T-cell (primary cell): ENCODE measurements around the gene CD34. TPM values are rescaled to one million over a fixed set of nuclear protein-coding genes. Genes with fewer than 3 reads are reported as not detected.

Source experiments
- ATAC-seq, 4 experiments: fragments of 200-7000 bp in 3 of 4; fragments of 150-1000 bp in 1 of 4; cut with Tn5 transposase; replicated peaks in 1 of 4; 1 replicate in 3 of 4; 2 replicates in 1 of 4; pipeline ENCODE4 v1.10.0; 2021; ENCODE audit warnings: moderate library complexity in 3 of 4, mild to moderate bottlenecking in 2 of 4, moderate number of reproducible peaks in 1 of 4
- CTCF ChIA-PET, 2 donors: fragments of 300-600 bp; sonication (Branson Sonifier 250); formaldehyde crosslinking; loops; one replicate each; lab custom pipeline; 2022; ENCODE audit warnings: antibody characterized with exemption in 2 of 2; lab: Charles Lee
- POLR2A ChIA-PET, 2 donors: fragments of 300-600 bp; sonication (Branson Sonifier 250); formaldehyde crosslinking; loops; one replicate each; lab custom pipeline; 2022; ENCODE audit warnings: antibody characterized with exemption in 2 of 2; lab: Charles Lee
- DNase-seq, 35 experiments: peaks; one replicate each; pipeline versions ENCODE4 v3.0.0 to v3.0.0-alpha.2; 2013 to 2023
- H3K27ac ChIP-seq: one replicate; pipeline ENCODE4 v1.5.1; 2013; ENCODE audit warnings: low read length
- H3K27me3 ChIP-seq, 2 experiments: replicated peaks in 1 of 2; 1 replicate in 1 of 2; 2 replicates in 1 of 2; pipeline versions ENCODE4 v1.6.1 to v1.7.0; 2013; ENCODE audit warnings: low read length in 1 of 2, mixed read lengths in 1 of 2; ENCODE audit not compliant: control insufficient read depth in 2 of 2, insufficient read depth in 2 of 2; ENCODE audit errors: extremely low read depth in 1 of 2
- H3K36me3 ChIP-seq, 2 donors: 1 replicate in 1 of 2; 2 replicates in 1 of 2; pipeline versions ENCODE4 v1.6.1 to v1.7.0; 2013; ENCODE audit warnings: low read length in 1 of 2; ENCODE audit not compliant: control insufficient read depth in 2 of 2, insufficient read depth in 1 of 2; ENCODE audit errors: extremely low read depth in 1 of 2
- H3K4me1 ChIP-seq, 2 experiments: 1 replicate in 1 of 2; 2 replicates in 1 of 2; pipeline versions ENCODE4 v1.6.1 to v1.7.0; 2013; ENCODE audit warnings: low read length in 2 of 2, mixed read lengths in 1 of 2; ENCODE audit not compliant: insufficient read depth in 2 of 2, control insufficient read depth in 1 of 2; ENCODE audit errors: extremely low read depth in 1 of 2
- H3K4me3 ChIP-seq, 2 donors: 1 replicate in 1 of 2; 2 replicates in 1 of 2; pipeline versions ENCODE4 v1.5.1 to v1.7.0; 2013; ENCODE audit warnings: mild to moderate bottlenecking in 2 of 2, low read length in 1 of 2, moderate library complexity in 1 of 2; ENCODE audit not compliant: control insufficient read depth in 1 of 2; ENCODE audit errors: extremely low read depth in 1 of 2
- H3K9me3 ChIP-seq: 2 replicates; pipeline ENCODE4 v1.7.0; 2013
- H3K27ac Mint-ChIP-seq, 2 donors: one replicate each; pipeline ENCODE4 v1.8.0; 2020 to 2021; ENCODE audit warnings: mild to moderate bottlenecking in 2 of 2, mixed read lengths in 2 of 2
- H3K27me3 Mint-ChIP-seq, 2 donors: one replicate each; pipeline ENCODE4 v1.8.0; 2021 to 2022; ENCODE audit warnings: mixed read lengths in 2 of 2
- H3K36me3 Mint-ChIP-seq: one replicate; pipeline ENCODE4 v1.8.0; 2021; ENCODE audit warnings: mixed read lengths
- H3K4me1 Mint-ChIP-seq, 3 donors: one replicate each; pipeline ENCODE4 v1.8.0; 2020 to 2022; ENCODE audit warnings: mixed read lengths in 3 of 3, mild to moderate bottlenecking in 1 of 3
- H3K4me3 Mint-ChIP-seq, 3 donors: one replicate each; pipeline ENCODE4 v1.8.0; 2020 to 2022; ENCODE audit warnings: mild to moderate bottlenecking in 3 of 3, mixed read lengths in 3 of 3, moderate library complexity in 3 of 3
- H3K9me3 Mint-ChIP-seq, 3 donors: one replicate each; pipeline ENCODE4 v1.8.0; 2020 to 2022; ENCODE audit warnings: mixed read lengths in 3 of 3
- WGBS: methylation state at CpG from one replicate; pipeline ENCODE4 v1.1.5; 2013; ENCODE audit warnings: missing lambda C conversion rate; ENCODE audit not compliant: insufficient coverage; 5-methylcytosine and 5-hydroxymethylcytosine counted together
- total RNA-seq, 35 experiments: library from RNA in 6 of 35; stranded (reverse) in 6 of 35; fragments of 120-200 nt in 1 of 35; gene quantifications; one replicate each; pipeline versions ENCODE4 v1.2.1 to v1.2.4 and lab custom pipeline; 2013 to 2026

CD34 gene
- total RNA-seq, 5 donors from 2014 or later (not counting 1 experiment from before 2014, with no cell fraction given), result 0.57 to 1.6 (median 0.83) TPM

DNA sequence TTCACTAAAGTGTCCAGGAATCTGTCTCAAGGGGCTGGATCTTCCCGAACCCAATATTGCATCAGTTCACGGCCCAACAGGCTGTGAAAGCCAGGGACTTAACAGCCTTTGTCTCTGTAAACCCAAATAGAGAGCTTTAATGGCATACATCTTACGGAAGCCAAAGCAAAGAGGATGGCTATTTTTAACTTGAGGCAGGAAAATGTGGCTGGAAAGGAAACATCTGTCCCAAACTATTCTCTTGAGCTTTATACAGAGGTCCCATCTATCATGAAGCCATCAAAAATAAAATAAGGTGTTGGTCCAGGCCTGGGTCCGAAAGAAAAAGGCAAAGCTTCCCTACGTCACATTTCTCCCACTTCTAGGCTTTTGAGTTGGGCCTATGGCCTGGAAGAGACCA lies 7.7 kb upstream of the CD34 start:
- POLR2A ChIA-PET, result no interaction called here
- no peaks in the 10 kb centered on the region for H3K9me3 Mint-ChIP-seq
- H3K4me1 Mint-ChIP-seq, result no peaks in the 10 kb centered on the region
- H3K36me3 ChIP-seq, result no peaks in the 10 kb centered on the region
- H3K4me1 ChIP-seq, result no peaks in the 10 kb centered on the region
- WGBS, result 57% methylated on average over 2 of the region's 5 CpGs
- no peak overlapping the region for H3K4me3 Mint-ChIP-seq
- ATAC-seq, result no peak
- H3K27me3 ChIP-seq, result peaks cover 0 to 13% of the 10 kb centered on the region in 2 experiments
- no peaks in the 10 kb centered on the region for H3K9me3 ChIP-seq
- H3K4me3 ChIP-seq, result no peak overlapping the region
- no peak for DNase-seq
- H3K36me3 Mint-ChIP-seq, result no peaks in the 10 kb centered on the region
- H3K27me3 Mint-ChIP-seq, result peaks cover 30 to 39% of the 10 kb centered on the region in 2 donors
- no peak overlapping the region for H3K27ac ChIP-seq
- CTCF ChIA-PET, result no interaction called here
- H3K27ac Mint-ChIP-seq, result no peak overlapping the region

GRCh38 chr1:207918011-207918410 lies 7.1 kb upstream of the CD34 start:
- CTCF ChIA-PET, result no interaction called here
- Histone ChIP-seq H3K4me3 (no peak overlapping the region), H3K36me3 (no peaks in the 10 kb centered on the region), H3K27ac (no peak overlapping the region), H3K9me3 (no peaks in the 10 kb centered on the region), H3K4me1 (no peaks in the 10 kb centered on the region), H3K27me3 (peaks cover 0 to 9% of the 10 kb centered on the region in 2 experiments)
- Mint-ChIP-seq H3K27ac (no peak overlapping the region), H3K9me3 (no peaks in the 10 kb centered on the region), H3K36me3 (no peaks in the 10 kb centered on the region), H3K4me3 (no peak overlapping the region), H3K4me1 (no peaks in the 10 kb centered on the region), H3K27me3 (peaks cover 30 to 38% of the 10 kb centered on the region in 2 donors)
- POLR2A ChIA-PET, result no interaction called here
- DNase-seq, result no peak
- WGBS, result no CpG with 5 or more reads among the region's 5 CpGs
- no peak for ATAC-seq

- DNase-seq (no peak), ATAC-seq (no peak)
- H3K9me3 ChIP-seq, result no peaks in the 10 kb centered on the region
- CTCF ChIA-PET, result no interaction called here
- H3K4me3 ChIP-seq, result no peak overlapping the region
- H3K4me1 ChIP-seq, result no peaks in the 10 kb centered on the region
- no peaks in the 10 kb centered on the region for H3K36me3 ChIP-seq
- POLR2A ChIA-PET, result no interaction called here
- peaks cover 0 to 5% of the 10 kb centered on the region in 2 experiments for H3K27me3 ChIP-seq
- Mint-ChIP-seq H3K36me3 (no peaks in the 10 kb centered on the region), H3K9me3 (no peaks in the 10 kb centered on the region), H3K4me3 (no peak overlapping the region), H3K27me3 (peaks cover 33 to 43% of the 10 kb centered on the region in 2 donors), H3K27ac (no peak overlapping the region), H3K4me1 (no peaks in the 10 kb centered on the region)
- WGBS, result no CpG with 5 or more reads among the region's 4 CpGs
- H3K27ac ChIP-seq, result no peak overlapping the region
Measured at GRCh38 chr1:207917080-207917479, 6.2 kb upstream of the CD34 start.

GRCh38 chr1:207913951-207914350 lies 3.0 kb upstream of the CD34 start:
- peaks cover 3% of the 10 kb centered on the region for H3K36me3 Mint-ChIP-seq
- POLR2A ChIA-PET, result no interaction called here
- no peak for ATAC-seq
- CTCF ChIA-PET, result no interaction called here
- no peak for DNase-seq
- no peak overlapping the region for H3K4me3 ChIP-seq
- H3K27me3 Mint-ChIP-seq, result peaks cover 48 to 64% of the 10 kb centered on the region in 2 donors
- no CpG with 5 or more reads among the region's 1 CpG for WGBS
- H3K27me3 ChIP-seq, result peaks cover 0 to 33% of the 10 kb centered on the region in 2 experiments
- H3K4me1 ChIP-seq, result peaks cover 0 to 13% of the 10 kb centered on the region in 2 experiments
- H3K27ac Mint-ChIP-seq, result no peak overlapping the region
- H3K27ac ChIP-seq, result no peak overlapping the region
- H3K4me1 Mint-ChIP-seq, result peaks cover 19 to 25% (median 22%) of the 10 kb centered on the region in 3 donors
- no peak overlapping the region for H3K4me3 Mint-ChIP-seq
- H3K36me3 ChIP-seq, result no peaks in the 10 kb centered on the region
- no peaks in the 10 kb centered on the region for H3K9me3 ChIP-seq
- no peaks in the 10 kb centered on the region for H3K9me3 Mint-ChIP-seq

- peaks cover 19 to 25% (median 22%) of the 10 kb centered on the region in 3 donors for H3K4me1 Mint-ChIP-seq
- Histone ChIP-seq H3K36me3 (no peaks in the 10 kb centered on the region), H3K4me1 (peaks cover 0 to 13% of the 10 kb centered on the region in 2 experiments), H3K9me3 (no peaks in the 10 kb centered on the region), H3K27ac (no peak overlapping the region), H3K4me3 (no peak overlapping the region), H3K27me3 (peaks cover 0 to 35% of the 10 kb centered on the region in 2 experiments)
- WGBS, result 28% methylated on average over 3 of the region's 8 CpGs
- H3K27me3 Mint-ChIP-seq, result peaks cover 51 to 66% of the 10 kb centered on the region in 2 donors
- no peak for DNase-seq
- peak overlapping the region in 1 of 3 donors; percentile 55 for H3K4me3 Mint-ChIP-seq
- no peak overlapping the region for H3K27ac Mint-ChIP-seq
- H3K9me3 Mint-ChIP-seq, result no peaks in the 10 kb centered on the region
- no peak for ATAC-seq
- POLR2A ChIA-PET, result interaction anchor here in 1 of 2 donors (0.6 kb wide), 1 partner anchor 110 kb away, joined by 4 read pairs; no protein-coding TSS in a partner anchor
- CTCF ChIA-PET, result interaction anchor here (0.6 to 2.0 kb wide), 3 partner anchors 10 to 51 kb away, joined by 4 to 6 read pairs (median 4); no protein-coding TSS in a partner anchor
- H3K36me3 Mint-ChIP-seq, result peaks cover 3% of the 10 kb centered on the region
Measured at GRCh38 chr1:207911856-207912760, 1.2 kb upstream of the CD34 start.

DNA sequence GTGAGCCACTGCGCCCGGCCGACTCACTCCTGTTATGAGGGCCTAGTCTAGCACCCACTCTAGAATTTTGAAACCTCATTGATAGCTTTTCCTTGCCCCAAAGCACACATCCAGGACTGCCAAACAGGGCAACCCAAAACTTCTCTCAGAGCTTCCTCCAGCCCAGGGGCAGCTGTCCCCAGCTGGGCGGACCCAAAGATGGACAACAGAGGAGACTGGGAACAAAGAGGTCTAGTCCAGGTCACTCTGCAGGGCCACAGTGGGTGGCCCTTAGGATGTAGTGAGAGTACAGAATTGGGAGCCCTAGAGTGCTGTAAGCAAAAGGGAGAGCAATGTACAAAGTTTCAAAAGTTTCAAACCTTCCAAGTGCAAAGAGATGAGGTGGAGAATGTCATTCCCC lies 1.2 kb downstream of the CD34 start:
- ChIA-PET POLR2A (no interaction called here), CTCF (no interaction called here)
- no peaks in the 10 kb centered on the region for H3K36me3 ChIP-seq
- ATAC-seq (no peak), DNase-seq (no peak)
- no peak overlapping the region for H3K4me3 ChIP-seq
- no peak overlapping the region for H3K27ac ChIP-seq
- H3K27me3 Mint-ChIP-seq, result peaks cover 51 to 62% of the 10 kb centered on the region in 2 donors
- peaks cover 3% of the 10 kb centered on the region for H3K36me3 Mint-ChIP-seq
- H3K9me3 ChIP-seq, result no peaks in the 10 kb centered on the region
- peak overlapping the region in 1 of 3 donors; percentile 55 for H3K4me3 Mint-ChIP-seq
- peaks cover 0 to 35% of the 10 kb centered on the region in 2 experiments for H3K27me3 ChIP-seq
- WGBS, result no CpG with 5 or more reads among the region's 4 CpGs
- peaks cover 0 to 13% of the 10 kb centered on the region in 2 experiments for H3K4me1 ChIP-seq
- no peaks in the 10 kb centered on the region for H3K9me3 Mint-ChIP-seq
- peaks cover 19 to 25% (median 22%) of the 10 kb centered on the region in 3 donors for H3K4me1 Mint-ChIP-seq
- H3K27ac Mint-ChIP-seq, result no peak overlapping the region
